GM12878 (cell line): ENCODE data around the gene ARHGAP27. TPM values are rescaled to one million over a fixed set of nuclear protein-coding genes. Genes with fewer than 3 reads are reported as not detected.

Source experiments
- ATAC-seq: fragments of 200-7000 bp; cut with Tn5 transposase; 3 replicates; pipeline ENCODE4 v1.9.1; 2020; ENCODE audit warnings: mild to moderate bottlenecking, moderate library complexity
- BruUV-seq: library from RNA; stranded (reverse); fragments of 400-500 nt; replicated peaks from 2 replicates; lab custom pipeline; 2021; lab: Mats Ljungman, UMichigan
- CTCF ChIA-PET: fragments of 300-600 bp; sonication (Branson Sonifier 250); formaldehyde crosslinking; extraction: SDS; loops from one replicate; lab custom pipeline; 2021; ENCODE audit warnings: inconsistent platforms; lab: Yijun Ruan, JAX
- POLR2A ChIA-PET: fragments of 350-600 bp; formaldehyde crosslinking; extraction: SDS; loops from one replicate; lab custom pipeline; 2021; ENCODE audit warnings: inconsistent platforms; lab: Charles Lee
- RAD21 ChIA-PET: fragments of 300-600 bp; sonication (Branson Sonifier 250); formaldehyde crosslinking; loops from one replicate; lab custom pipeline; 2023; ENCODE audit warnings: antibody characterized with exemption; ENCODE audit not compliant: unreplicated experiment; lab: Charles Lee
- SMC1A ChIA-PET: fragments of 300-600 bp; sonication (Branson Sonifier 250); formaldehyde crosslinking; loops from one replicate; lab custom pipeline; 2023; ENCODE audit not compliant: unreplicated experiment, uncharacterized antibody; lab: Charles Lee
- DNase-seq: peaks from one replicate; pipeline ENCODE4 v3.0.0-alpha.2; 2011; ENCODE audit warnings: low read depth, low spot score
- FAIRE-seq: peaks from 3 replicates; lab custom pipeline; 2011; peaks lifted over from hg19 to GRCh38; lab: Jason Lieb, UNC
- H2AFZ ChIP-seq: 2 replicates; pipeline ENCODE4 v1.6.0; 2011; ENCODE audit warnings: low read depth, low read length, control low read depth; ENCODE audit not compliant: control insufficient read depth
- H3K27ac ChIP-seq: 2 replicates; pipeline ENCODE4 v1.5.1; 2011; ENCODE audit warnings: control low read depth; ENCODE audit not compliant: control insufficient read depth, insufficient read depth
- H3K27me3 ChIP-seq, 2 experiments: replicated peaks in 1 of 2; 2 replicates each; pipeline versions ENCODE4 v1.6.0 to v1.6.1; 2011; ENCODE audit warnings: low read length in 1 of 2; ENCODE audit not compliant: control insufficient read depth in 2 of 2, insufficient read depth in 2 of 2
- H3K36me3 ChIP-seq, 2 experiments: 2 replicates each; pipeline ENCODE4 v1.5.1; 2011; ENCODE audit warnings: low read length in 1 of 2; ENCODE audit not compliant: control insufficient read depth in 2 of 2, insufficient read depth in 2 of 2
- H3K4me1 ChIP-seq: 2 replicates; pipeline ENCODE4 v1.6.1; 2011; ENCODE audit warnings: mild to moderate bottlenecking, low read length, moderate library complexity, mixed read lengths; ENCODE audit not compliant: control insufficient read depth, insufficient read depth
- H3K4me2 ChIP-seq: 2 replicates; pipeline ENCODE4 v1.6.0; 2011; ENCODE audit warnings: control low read depth; ENCODE audit not compliant: control insufficient read depth, insufficient read depth
- H3K4me3 ChIP-seq: fragments of 200-600 bp; sonication (generic); 2 replicates; pipeline ENCODE4 v1.5.1; 2016
- H3K79me2 ChIP-seq: 2 replicates; pipeline ENCODE4 v1.6.0; 2011; ENCODE audit warnings: low read length; ENCODE audit not compliant: control insufficient read depth, insufficient read depth
- H3K9ac ChIP-seq: 2 replicates; pipeline ENCODE4 v1.8.0; 2011; ENCODE audit warnings: low read length, control low read depth, mixed read lengths; ENCODE audit not compliant: control insufficient read depth, insufficient read depth
- H3K9me3 ChIP-seq: replicated peaks from 3 replicates; pipeline ENCODE4 v1.5.1; 2011; ENCODE audit warnings: mild to moderate bottlenecking, low read length; ENCODE audit not compliant: control insufficient read depth, insufficient read depth
- H4K20me1 ChIP-seq: 2 replicates; pipeline ENCODE4 v1.6.0; 2011; ENCODE audit not compliant: control insufficient read depth, insufficient read depth
- CBFB ChIP-seq: IDR thresholded peaks from 2 replicates; pipeline ENCODE4 v1.6.1; 2016; ENCODE audit warnings: antibody characterized with exemption, low read depth
- EED ChIP-seq: sonication (generic); IDR thresholded peaks from 2 replicates; pipeline ENCODE4 v1.6.1; 2016; ENCODE audit warnings: antibody characterized with exemption, low read depth
- HDGF ChIP-seq: fragments of 450-650 bp; IDR thresholded peaks from 2 replicates; pipeline ENCODE4 v1.6.1; 2016; ENCODE audit warnings: antibody characterized with exemption
- IKZF1 ChIP-seq: fragments of 450-650 bp; conservative IDR thresholded peaks from 2 replicates; pipeline ENCODE4 v1.6.1; 2017; ENCODE audit warnings: antibody characterized with exemption, mild to moderate bottlenecking
- IKZF2 ChIP-seq, 2 experiments: fragments of 450-650 bp; IDR thresholded peaks; 2 replicates each; pipeline ENCODE4 v1.6.1; 2017; ENCODE audit warnings: mild to moderate bottlenecking in 2 of 2, moderate library complexity in 2 of 2
- MTA2 ChIP-seq: fragments of 450-650 bp; IDR thresholded peaks from 2 replicates; pipeline ENCODE4 v1.6.1; 2016; ENCODE audit warnings: low read depth, mild to moderate bottlenecking, moderate library complexity
- MYB ChIP-seq: fragments of 150-350 bp; IDR thresholded peaks from 2 replicates; pipeline ENCODE4 v1.6.1; 2014; ENCODE audit warnings: mild to moderate bottlenecking, low read depth, low read length, borderline replicate concordance
- POLR2A ChIP-seq: IDR thresholded peaks from 2 replicates; pipeline ENCODE4 v1.6.1; 2011; ENCODE audit warnings: low read depth, mild to moderate bottlenecking, low read length
- POLR2AphosphoS2 ChIP-seq: IDR thresholded peaks from 2 replicates; pipeline ENCODE4 v1.6.1; 2011; ENCODE audit warnings: low read depth, mild to moderate bottlenecking, low read length, improper control_type of control experiment, moderate library complexity
- POLR2AphosphoS5 ChIP-seq: IDR thresholded peaks from 2 replicates; pipeline ENCODE4 v1.6.1; 2011; ENCODE audit warnings: mild to moderate bottlenecking, low read length, inconsistent platforms
- SMAD1 ChIP-seq: fragments of 450-650 bp; IDR thresholded peaks from 2 replicates; pipeline ENCODE4 v1.6.1; 2018; ENCODE audit warnings: mild to moderate bottlenecking, low read depth; ENCODE audit not compliant: partially characterized antibody
- WGBS: methylation state at CpG from one replicate; pipeline ENCODE4 v1.1.6; 2016; ENCODE audit warnings: low lambda C conversion rate; ENCODE audit not compliant: insufficient replicate concordance, insufficient coverage; ENCODE audit errors: missing lambda C conversion rate; 5-methylcytosine and 5-hydroxymethylcytosine counted together
- in situ Hi-C: fragments of 300-500 bp; cut with MboI; formaldehyde crosslinking; loops from 9 replicates; pipeline ENCODE4 v1.14.3; 2018; ENCODE audit warnings: mixed read lengths
- intact Hi-C: fragments of 100-400 bp; cut with micrococcal nuclease; formaldehyde crosslinking; loops from one replicate; pipeline ENCODE4 v1.14.2; 2022; ENCODE audit not compliant: unreplicated experiment
- polyA plus RNA-seq, 11 experiments: library from polyadenylated mRNA; depleted of rRNA in 4 of 11; unstranded in 6 of 11; stranded (reverse) in 5 of 11; fragments of >200 nt; fragmentation: Nextera tagmentation in 4 of 11; fragmentation: Illumina TruSeq in 1 of 11; extraction: Ambion mirVana in 4 of 11; extraction: Trizol in 1 of 11; gene quantifications; 1 replicate in 1 of 11; 2 replicates in 10 of 11; pipeline versions ENCODE4 v1.2.1 to v1.2.3, GENCODE V29; 2011 to 2016; ENCODE audit warnings: inconsistent platforms in 2 of 11, missing spikeins in 2 of 11, low read depth in 1 of 11
- total RNA-seq, 4 experiments: library from RNA; depleted of rRNA in 3 of 4; stranded (reverse); fragments of >200 nt in 3 of 4; fragmentation: Illumina TruSeq in 1 of 4; extraction: Trizol in 1 of 4; gene quantifications; 2 replicates each; pipeline versions ENCODE4 v1.2.1 to v1.2.3, GENCODE V29; 2013 to 2021

ARHGAP27 gene
- total and polyA plus RNA-seq, 10 of the 15 experiments (the other 5 are each of a cell fraction or from before 2014, with no cell fraction given) = 0.64 to 45.7 (median 17.7) TPM

GRCh38 chr17:45431531-45432404 lies 902 bp downstream of the ARHGAP27 start:
- FAIRE-seq (peak; percentile 23), DNase-seq (no peak), ATAC-seq (peak; percentile 87)
- Histone ChIP-seq H3K27ac (peak overlapping the region; percentile 71), H3K9ac (peak overlapping the region; percentile 68), H3K27me3 (no peaks in the 10 kb centered on the region), H3K4me1 (peaks cover 26% of the 10 kb centered on the region), H3K4me3 (peak overlapping the region; percentile 86), H3K79me2 (peaks cover 3% of the 10 kb centered on the region; the same call in 1 of the 2 replicates), H2AFZ (peak overlapping the region; percentile 76), H4K20me1 (no peaks in the 10 kb centered on the region), H3K4me2 (peak overlapping the region; percentile 96), H3K9me3 (no peaks in the 10 kb centered on the region), H3K36me3 (no peaks in the 10 kb centered on the region)
- POLR2A ChIA-PET = interaction anchor here (0.6 to 1.0 kb wide), 3 partner anchors 17 to 206 kb away, joined by 3 to 5 read pairs (median 3); no protein-coding TSS in a partner anchor
- RAD21 ChIA-PET = interaction anchor here (1.0 to 1.7 kb wide), 5 partner anchors 22 to 115 kb away, joined by 3 to 6 read pairs (median 3); partner anchors contain the start of genes MAP3K14 and PLEKHM1
- intact Hi-C loops = loop anchor here (10.0 kb wide), 1 partner anchor 63 kb away; the partner anchor contains the start of gene PLEKHM1
- in situ Hi-C loops = no loop called here
- SMC1A ChIA-PET = interaction anchor here (1.0 kb wide), 1 partner anchor 203 kb away, joined by 3 read pairs; no protein-coding TSS in a partner anchor
- TF ChIP-seq POLR2A (peak; percentile 70; the same call in 1 of the 2 replicates), MYB (no peak), EED (peak; percentile 9; the same call in 1 of the 2 replicates), CBFB (no peak), IKZF1 (peak; percentile 28; the same call in 1 of the 2 replicates), MTA2 (0 out of 2 replicates have a peak, but pooled peaks have one; percentile 9), HDGF (peak; percentile 72; the same call in 1 of the 2 replicates), IKZF2 (IDR thresholded peaks at IDR 0.05) (peak; percentile 29 to 54; a peak in 1 of 4 replicates), SMAD1 (no peak), POLR2AphosphoS2 (no peak), POLR2AphosphoS5 (peak; percentile 28; the same call in 1 of the 2 replicates)
- CTCF ChIA-PET = interaction anchor here (0.6 to 0.7 kb wide), 2 partner anchors 44 to 161 kb away, joined by 3 read pairs; no protein-coding TSS in a partner anchor
- BruUV-seq = no TSS peak
- 4% methylated on average over 32 of the region's 64 CpGs for WGBS
